ENCODE measurements around the gene TMEM245. TPM values are rescaled to one million over a fixed set of nuclear protein-coding genes. Genes with fewer than 3 reads are reported as not detected.
"Not testable (repeated sequence)": the region's sequence is repeated elsewhere in the genome, so short reads cannot be mapped to it uniquely, and the experiment has no call there.

The TMEM245 gene
- total and polyA plus RNA-seq, 3 experiments from 2014 or later: 24.4 to 35.2 (median 34.4) TPM

DNA sequence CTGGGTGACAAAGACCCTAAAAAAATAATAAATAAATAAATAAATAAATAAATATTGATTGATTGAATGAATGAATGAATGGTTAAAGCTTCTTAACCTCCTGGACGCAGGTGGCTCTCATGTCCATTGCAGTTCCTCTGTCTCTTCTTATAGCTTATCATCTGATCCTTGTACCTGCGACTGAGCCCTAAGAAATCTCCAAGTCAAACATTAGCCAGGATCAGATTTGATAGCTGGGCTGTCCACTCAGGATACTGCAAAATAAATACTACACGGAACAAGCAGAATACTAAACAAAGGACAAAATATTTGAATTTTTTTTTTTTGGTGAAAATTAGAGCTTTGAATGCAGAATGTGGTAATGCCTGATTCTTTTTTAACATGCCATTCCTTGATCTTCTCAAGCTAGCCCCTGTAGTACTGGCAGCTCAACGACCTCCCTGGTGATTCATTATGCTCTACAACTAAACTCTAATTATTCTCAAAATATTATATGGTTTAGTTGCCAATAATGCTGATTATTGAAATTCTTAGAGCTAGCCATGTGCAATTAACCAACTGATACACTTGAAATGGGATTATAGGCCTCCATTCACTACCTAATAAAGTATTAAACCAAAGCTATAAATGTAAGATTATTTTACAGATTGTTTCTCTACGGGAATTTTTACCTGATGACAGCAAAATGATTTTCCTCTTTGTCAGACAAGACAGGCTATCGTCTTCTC, 9.9 kb upstream of the TMEM245 start:
- Histone ChIP-seq H3K27ac (ENCODE audit: low read depth, low read length) (no peak overlapping the region), H3K36me3 (ENCODE audit: insufficient read depth, low read length) (no peaks in the 10 kb centered on the region), H3K4me1 (ENCODE audit: insufficient read depth, low read length) (no peaks in the 10 kb centered on the region), H3K27me3 (ENCODE audit: insufficient read depth, low read length, poor library complexity, severe bottlenecking) (no peaks in the 10 kb centered on the region), H3K9me3 (ENCODE audit: low read length) (no peaks in the 10 kb centered on the region), H3K4me3 (ENCODE audit: low read length) (no peak overlapping the region)
- POLR2A ChIA-PET: no interaction called here
- no peaks in the 10 kb centered on the region for H3K9me3 Mint-ChIP-seq
- peaks cover 0 to 3% (median 1%) of the 10 kb centered on the region in 3 donors for H3K4me1 Mint-ChIP-seq
- CTCF ChIA-PET: interaction anchor here (1.5 kb wide), 1 partner anchor 9 kb away, joined by 4 read pairs; the partner anchor contains the start of gene TMEM245
- H3K27me3 Mint-ChIP-seq: peaks cover 0 to 3% of the 10 kb centered on the region in 2 donors
- no peaks in the 10 kb centered on the region for H3K36me3 Mint-ChIP-seq
- no peak overlapping the region for H3K4me3 Mint-ChIP-seq
- DNase-seq: no peak
- H3K27ac Mint-ChIP-seq: no peak overlapping the region

GRCh38 chr9:109126671-109127070, 6.9 kb upstream of the TMEM245 start:
- H3K9me3 Mint-ChIP-seq; H3K27ac Mint-ChIP-seq; POLR2A ChIA-PET; H3K36me3 Mint-ChIP-seq; CTCF ChIA-PET; H3K4me1 ChIP-seq (ENCODE audit: insufficient read depth, low read length); H3K4me1 Mint-ChIP-seq; H3K4me3 Mint-ChIP-seq; H3K27me3 ChIP-seq (ENCODE audit: insufficient read depth, low read length, poor library complexity, severe bottlenecking); DNase-seq; H3K4me3 ChIP-seq (ENCODE audit: low read length); H3K9me3 ChIP-seq (ENCODE audit: low read length); H3K27ac ChIP-seq (ENCODE audit: low read depth, low read length); H3K36me3 ChIP-seq (ENCODE audit: insufficient read depth, low read length); H3K27me3 Mint-ChIP-seq: not testable (repeated sequence)

GRCh38 chr9:109124121-109124520, 4.4 kb upstream of the TMEM245 start:
- Mint-ChIP-seq H3K4me3 (no peak overlapping the region), H3K4me1 (peaks cover 5 to 10% (median 9%) of the 10 kb centered on the region in 3 donors), H3K27me3 (peaks cover 0 to 3% of the 10 kb centered on the region in 2 donors), H3K36me3 (peaks cover 0 to 2% (median 0%) of the 10 kb centered on the region in 3 donors), H3K9me3 (no peaks in the 10 kb centered on the region), H3K27ac (no peak overlapping the region)
- peaks cover 5% of the 10 kb centered on the region for H3K4me1 ChIP-seq (ENCODE audit: insufficient read depth, low read length)
- ChIA-PET CTCF (no interaction called here), POLR2A (no interaction called here)
- DNase-seq: no peak
- no peaks in the 10 kb centered on the region for H3K36me3 ChIP-seq (ENCODE audit: insufficient read depth, low read length)
- H3K27me3 ChIP-seq (ENCODE audit: insufficient read depth, low read length, poor library complexity, severe bottlenecking): no peaks in the 10 kb centered on the region
- H3K9me3 ChIP-seq (ENCODE audit: low read length): no peaks in the 10 kb centered on the region
- no peak overlapping the region for H3K4me3 ChIP-seq (ENCODE audit: low read length)
- H3K27ac ChIP-seq (ENCODE audit: low read depth, low read length): no peak overlapping the region

- Mint-ChIP-seq H3K27me3 (peaks cover 0 to 3% of the 10 kb centered on the region in 2 donors), H3K9me3 (no peaks in the 10 kb centered on the region), H3K27ac (no peak overlapping the region), H3K36me3 (peaks cover 0 to 12% (median 0%) of the 10 kb centered on the region in 3 donors), H3K4me1 (peaks cover 14 to 19% (median 15%) of the 10 kb centered on the region in 3 donors), H3K4me3 (peak overlapping the region in 1 of 7 donors; percentile 40)
- ChIA-PET CTCF (interaction anchor here (1.4 kb wide), 1 partner anchor 172 kb away, joined by 3 read pairs; no protein-coding TSS in a partner anchor), POLR2A (no interaction called here)
- no peak for DNase-seq
- Histone ChIP-seq H3K4me3 (ENCODE audit: low read length) (no peak overlapping the region), H3K27me3 (ENCODE audit: insufficient read depth, low read length, poor library complexity, severe bottlenecking) (no peaks in the 10 kb centered on the region), H3K9me3 (ENCODE audit: low read length) (no peaks in the 10 kb centered on the region), H3K27ac (ENCODE audit: low read depth, low read length) (peak overlapping the region; percentile 11), H3K4me1 (ENCODE audit: insufficient read depth, low read length) (peaks cover 13% of the 10 kb centered on the region), H3K36me3 (ENCODE audit: insufficient read depth, low read length) (no peaks in the 10 kb centered on the region)
Measured at GRCh38 chr9:109122726-109123621, 3.2 kb upstream of the TMEM245 start.

DNA sequence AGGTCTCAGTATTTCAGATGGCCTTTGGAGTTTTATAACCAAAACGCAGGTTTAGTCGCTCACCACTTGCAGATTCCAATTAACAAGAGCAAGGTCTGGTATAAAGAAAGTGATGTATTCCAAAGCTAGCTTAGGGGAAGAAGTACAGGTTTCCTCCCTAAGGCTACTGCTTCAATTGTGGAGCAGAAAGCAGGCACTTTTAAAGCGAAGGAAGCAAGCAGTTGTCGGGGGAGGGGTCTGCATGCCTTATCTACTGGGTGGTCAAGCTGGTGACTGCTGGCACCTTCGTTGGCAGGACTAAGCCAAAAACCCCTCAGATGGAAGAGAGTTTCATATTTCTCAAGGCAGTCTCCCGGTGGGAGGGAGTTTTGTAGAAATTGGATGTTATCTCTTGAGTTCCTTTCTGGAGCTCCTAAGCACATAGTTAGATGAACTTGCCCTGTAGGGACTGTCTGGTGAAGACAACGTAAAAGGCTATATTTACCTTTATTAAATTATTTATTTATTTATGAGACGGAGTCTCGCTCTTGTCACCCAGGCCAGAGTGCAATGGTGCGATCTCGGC, 1.6 kb upstream of the TMEM245 start:
- H3K36me3 ChIP-seq (ENCODE audit: insufficient read depth, low read length): no peaks in the 10 kb centered on the region
- H3K27me3 ChIP-seq (ENCODE audit: insufficient read depth, low read length, poor library complexity, severe bottlenecking): no peaks in the 10 kb centered on the region
- H3K27me3 Mint-ChIP-seq: no peaks in the 10 kb centered on the region
- H3K4me1 Mint-ChIP-seq: peaks cover 28 to 33% (median 31%) of the 10 kb centered on the region in 3 donors
- H3K9me3 Mint-ChIP-seq: no peaks in the 10 kb centered on the region
- H3K27ac ChIP-seq (ENCODE audit: low read depth, low read length): no peak overlapping the region
- H3K9me3 ChIP-seq (ENCODE audit: low read length): no peaks in the 10 kb centered on the region
- CTCF ChIA-PET: interaction anchor here (1.4 kb wide), 1 partner anchor 171 kb away, joined by 3 read pairs; no protein-coding TSS in a partner anchor
- H3K4me1 ChIP-seq (ENCODE audit: insufficient read depth, low read length): peaks cover 30% of the 10 kb centered on the region
- H3K4me3 Mint-ChIP-seq: no peak overlapping the region
- no peak overlapping the region for H3K27ac Mint-ChIP-seq
- POLR2A ChIA-PET: no interaction called here
- no peak overlapping the region for H3K4me3 ChIP-seq (ENCODE audit: low read length)
- DNase-seq: no peak
- peaks cover 0 to 19% (median 0%) of the 10 kb centered on the region in 3 donors for H3K36me3 Mint-ChIP-seq

DNA sequence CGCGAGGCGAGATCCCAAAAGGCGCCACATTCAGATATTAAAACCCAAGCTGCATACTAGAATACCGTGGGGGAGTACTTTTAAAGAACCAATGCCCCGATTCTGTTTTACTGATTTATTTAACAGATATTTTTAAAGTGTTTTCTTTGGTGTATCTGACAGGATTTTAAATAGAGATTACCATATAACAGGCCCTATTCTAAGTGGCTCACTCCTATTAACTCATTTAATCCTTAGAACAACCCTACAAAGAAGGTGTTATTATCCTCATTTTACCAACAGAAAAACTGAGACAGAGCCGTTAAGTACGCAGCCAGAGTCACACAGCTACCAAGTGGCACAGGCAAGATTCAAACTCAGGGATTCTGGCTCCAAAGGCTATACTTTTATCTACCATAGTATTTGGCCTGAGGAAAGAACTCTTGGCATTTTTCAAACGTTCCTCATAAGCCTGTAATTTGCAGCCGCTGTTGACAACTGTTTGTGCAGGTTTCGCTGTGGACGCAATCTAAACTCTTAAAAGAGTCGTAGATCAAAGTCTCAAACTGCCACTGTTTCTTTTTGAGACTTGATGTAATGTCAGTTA, 550 bp upstream of the TMEM245 start:
- DNase-seq: no peak
- ChIA-PET CTCF (interaction anchor here (0.9 to 1.6 kb wide), 4 partner anchors 9 to 76 kb away, joined by 3 to 7 read pairs (median 4); no protein-coding TSS in a partner anchor), POLR2A (interaction anchor here (0.6 to 1.6 kb wide), 5 partner anchors 11 to 50 kb away, joined by 3 to 6 read pairs (median 4); no protein-coding TSS in a partner anchor)
- Mint-ChIP-seq H3K27ac (peak overlapping the region in 7 of 8 donors; percentile 15 to 78 (median 37)), H3K9me3 (no peaks in the 10 kb centered on the region), H3K4me3 (peak overlapping the region in 6 of 7 donors; percentile 92 to 99 (median 96)), H3K27me3 (no peaks in the 10 kb centered on the region), H3K36me3 (peaks cover 0 to 23% (median 0%) of the 10 kb centered on the region in 3 donors), H3K4me1 (peaks cover 34 to 42% (median 39%) of the 10 kb centered on the region in 3 donors)
- Histone ChIP-seq H3K36me3 (ENCODE audit: insufficient read depth, low read length) (no peaks in the 10 kb centered on the region), H3K9me3 (ENCODE audit: low read length) (no peaks in the 10 kb centered on the region), H3K27me3 (ENCODE audit: insufficient read depth, low read length, poor library complexity, severe bottlenecking) (no peaks in the 10 kb centered on the region), H3K27ac (ENCODE audit: low read depth, low read length) (peak overlapping the region; percentile 51), H3K4me3 (ENCODE audit: low read length) (peak overlapping the region; percentile 6), H3K4me1 (ENCODE audit: insufficient read depth, low read length) (peaks cover 38% of the 10 kb centered on the region)

DNA sequence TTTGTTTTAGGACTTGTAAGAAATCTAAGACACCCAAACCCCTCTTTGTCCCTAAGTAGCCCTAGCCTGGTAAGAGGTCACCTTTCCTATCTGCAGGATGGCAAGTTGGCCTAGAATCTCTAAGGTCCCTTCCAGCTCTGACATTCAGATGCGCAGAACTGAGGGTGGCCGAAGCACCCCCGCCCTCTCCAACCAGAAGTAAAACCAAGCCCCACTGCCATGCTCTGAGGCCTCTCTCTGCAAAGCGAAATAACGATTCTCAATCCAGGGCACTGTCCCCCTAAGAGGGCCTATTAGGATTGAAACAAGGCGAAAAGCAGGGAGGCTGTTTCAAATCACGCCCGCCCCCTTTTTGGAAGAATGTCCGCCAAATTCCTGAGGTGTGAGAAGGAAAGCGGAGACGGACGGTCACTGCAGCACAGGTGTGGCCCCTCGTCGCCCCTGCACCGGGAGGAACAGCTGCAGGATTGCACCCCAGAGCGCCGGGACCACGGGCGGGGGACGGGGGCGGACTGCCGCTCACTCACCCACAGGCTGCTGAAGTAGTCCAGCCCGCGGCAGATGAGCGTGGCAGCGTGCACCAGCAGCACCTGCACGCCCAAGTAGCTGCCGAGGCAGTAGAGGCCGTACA, 824 bp downstream of the TMEM245 start:
- no peaks in the 10 kb centered on the region for H3K27me3 Mint-ChIP-seq
- Histone ChIP-seq H3K27ac (ENCODE audit: low read depth, low read length) (peak overlapping the region; percentile 84), H3K4me3 (ENCODE audit: low read length) (peak overlapping the region; percentile 90), H3K36me3 (ENCODE audit: insufficient read depth, low read length) (no peaks in the 10 kb centered on the region), H3K9me3 (ENCODE audit: low read length) (no peaks in the 10 kb centered on the region), H3K4me1 (ENCODE audit: insufficient read depth, low read length) (peaks cover 50% of the 10 kb centered on the region), H3K27me3 (ENCODE audit: insufficient read depth, low read length, poor library complexity, severe bottlenecking) (no peaks in the 10 kb centered on the region)
- POLR2A ChIA-PET: interaction anchor here (1.0 to 1.8 kb wide), 5 partner anchors 10 to 18 kb away, joined by 4 to 7 read pairs (median 6); no protein-coding TSS in a partner anchor
- CTCF ChIA-PET: interaction anchor here (1.0 to 1.6 kb wide), 4 partner anchors 10 to 75 kb away, joined by 3 to 7 read pairs (median 3); no protein-coding TSS in a partner anchor
- H3K4me3 Mint-ChIP-seq: peak overlapping the region; percentile 89 to 99 (median 95)
- peaks cover 0 to 33% (median 0%) of the 10 kb centered on the region in 3 donors for H3K36me3 Mint-ChIP-seq
- H3K9me3 Mint-ChIP-seq: no peaks in the 10 kb centered on the region
- no peak for DNase-seq
- peaks cover 48 to 55% (median 53%) of the 10 kb centered on the region in 3 donors for H3K4me1 Mint-ChIP-seq
- peak overlapping the region; percentile 55 to 93 (median 85) for H3K27ac Mint-ChIP-seq
